AG04450 (cell line): ENCODE measurements around the gene ARHGAP6. TPM values are rescaled to one million over a fixed set of nuclear protein-coding genes. Genes with fewer than 3 reads are reported as not detected.
"Not testable (repeated sequence)": the region's sequence is repeated elsewhere in the genome, so short reads cannot be mapped to it uniquely, and the experiment has no call there.

Experiments used
- CTCF ChIA-PET: fragments of 300-600, 350-600 bp; formaldehyde crosslinking; extraction: SDS; loops from one replicate; lab custom pipeline; 2022; ENCODE audit warnings: antibody characterized with exemption, inconsistent platforms; lab: Charles Lee
- POLR2A ChIA-PET: fragments of 350-600 bp; formaldehyde crosslinking; extraction: SDS; loops from one replicate; lab custom pipeline; 2021; ENCODE audit warnings: antibody characterized with exemption, inconsistent platforms; lab: Yijun Ruan, JAX
- DNase-seq: peaks from one replicate; pipeline ENCODE4 v3.0.0-alpha.2; 2011; ENCODE audit warnings: low read depth, low spot score
- H3K27ac ChIP-seq: one replicate; pipeline ENCODE4 v1.5.1; 2012; ENCODE audit warnings: low read depth, low read length, control low read depth
- H3K27me3 ChIP-seq: one replicate; pipeline ENCODE4 v1.6.0; 2012; ENCODE audit warnings: low read length; ENCODE audit not compliant: control insufficient read depth, insufficient read depth
- H3K4me3 ChIP-seq: 2 replicates; pipeline ENCODE4 v1.5.1; 2011; ENCODE audit warnings: mild to moderate bottlenecking, low read depth, low read length, control low read depth
- H3K9me3 ChIP-seq: 2 replicates; pipeline ENCODE4 v1.5.1; 2012; ENCODE audit warnings: low read length; ENCODE audit not compliant: control insufficient read depth, insufficient read depth
- CTCF ChIP-seq: IDR thresholded peaks from 2 replicates; pipeline ENCODE4 v1.5.1; 2011; ENCODE audit warnings: low read depth, low read length, control low read depth, inconsistent platforms
- polyA plus RNA-seq: library from polyadenylated mRNA; depleted of rRNA; stranded (reverse); fragments of >200 nt; gene quantifications from 2 replicates; pipeline ENCODE4 v1.2.3, GENCODE V29; 2011

The ARHGAP6 gene
- polyA plus RNA-seq, 1 experiment: 4.0 TPM

- H3K27ac ChIP-seq: no peak overlapping the region
- no peak overlapping the region for H3K4me3 ChIP-seq
- no peaks in the 10 kb centered on the region for H3K27me3 ChIP-seq
- no peaks in the 10 kb centered on the region for H3K9me3 ChIP-seq
- no peak for DNase-seq
- ChIA-PET POLR2A (no interaction called here), CTCF (no interaction called here)
- no peak for TF ChIP-seq CTCF
These were observed 37.3 kb downstream of the ARHGAP6 start for GRCh38 chrX:11628399-11628798.

- Histone ChIP-seq H3K9me3 (no peaks in the 10 kb centered on the region), H3K27ac (no peak overlapping the region), H3K4me3 (no peak overlapping the region), H3K27me3 (no peaks in the 10 kb centered on the region)
- TF ChIP-seq CTCF: no peak
- CTCF ChIA-PET: no interaction called here
- DNase-seq: no peak
- POLR2A ChIA-PET: no interaction called here
These were observed 39.4 kb downstream of the ARHGAP6 start for GRCh38 chrX:11626351-11626750.

- ChIA-PET POLR2A (no interaction called here), CTCF (no interaction called here)
- DNase-seq: no peak
- H3K27me3 ChIP-seq: no peaks in the 10 kb centered on the region
- no peak for TF ChIP-seq CTCF
- H3K27ac ChIP-seq: no peak overlapping the region
- no peaks in the 10 kb centered on the region for H3K9me3 ChIP-seq
- no peak overlapping the region for H3K4me3 ChIP-seq
These were observed 46.3 kb downstream of the ARHGAP6 start for GRCh38 chrX:11619441-11619840.

GRCh38 chrX:11614253-11614652, 51.5 kb downstream of the ARHGAP6 start:
- H3K4me3 ChIP-seq, CTCF ChIA-PET, POLR2A ChIA-PET, H3K9me3 ChIP-seq, DNase-seq, H3K27me3 ChIP-seq, H3K27ac ChIP-seq: not testable (repeated sequence)

GRCh38 chrX:11611965-11612364, 53.8 kb downstream of the ARHGAP6 start:
- Histone ChIP-seq H3K27ac (no peak overlapping the region), H3K27me3 (no peaks in the 10 kb centered on the region), H3K9me3 (no peaks in the 10 kb centered on the region), H3K4me3 (no peak overlapping the region)
- POLR2A ChIA-PET: no interaction called here
- DNase-seq: no peak
- TF ChIP-seq CTCF: no peak
- CTCF ChIA-PET: no interaction called here

- ChIA-PET CTCF (no interaction called here), POLR2A (no interaction called here)
- H3K27me3 ChIP-seq: no peaks in the 10 kb centered on the region
- H3K4me3 ChIP-seq: no peak overlapping the region
- H3K9me3 ChIP-seq: no peaks in the 10 kb centered on the region
- TF ChIP-seq CTCF: no peak
- DNase-seq: no peak
- no peak overlapping the region for H3K27ac ChIP-seq
These were observed 54.6 kb downstream of the ARHGAP6 start for GRCh38 chrX:11611161-11611560.
